ENCODE data around the gene KRTAP13-1.

DNA sequence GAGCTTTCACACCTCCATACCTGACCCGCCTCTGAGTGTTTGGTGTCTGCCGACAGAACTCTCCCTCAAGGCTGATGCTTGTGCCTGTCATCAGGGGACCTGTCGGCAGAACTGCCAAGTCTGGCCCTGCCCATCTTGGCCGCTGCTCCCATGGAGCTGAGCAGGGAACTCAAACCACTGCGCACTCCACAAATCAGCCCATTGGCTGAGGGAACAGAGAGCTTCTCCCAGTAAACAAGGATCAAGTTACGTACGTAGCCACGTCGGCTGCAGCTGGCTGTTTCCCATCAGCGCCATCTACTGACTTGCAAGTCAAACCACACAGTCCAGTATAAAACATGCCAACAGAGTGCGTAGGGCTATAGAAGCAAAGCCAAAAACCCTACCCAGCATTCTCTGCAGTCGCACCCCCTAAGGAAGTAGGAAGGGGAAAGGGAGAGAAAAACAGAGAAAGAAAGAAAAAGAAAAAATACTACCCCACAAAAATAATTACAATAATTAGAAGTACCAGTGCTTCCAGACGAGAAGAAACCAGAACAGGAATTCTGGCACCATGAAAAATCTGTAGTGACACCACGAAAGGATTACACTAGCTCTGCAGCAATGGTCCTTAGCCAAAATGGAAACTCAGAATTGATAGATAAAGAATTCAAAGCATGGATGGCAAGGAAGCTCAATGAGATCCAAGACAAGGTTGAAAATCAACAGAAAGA is 13.1 kb downstream of the KRTAP13-1 start:
- TF ChIP-seq POLR2A (IDR thresholded peaks at IDR 0.05) = no peak
- TF ChIP-seq, protein P1, sequence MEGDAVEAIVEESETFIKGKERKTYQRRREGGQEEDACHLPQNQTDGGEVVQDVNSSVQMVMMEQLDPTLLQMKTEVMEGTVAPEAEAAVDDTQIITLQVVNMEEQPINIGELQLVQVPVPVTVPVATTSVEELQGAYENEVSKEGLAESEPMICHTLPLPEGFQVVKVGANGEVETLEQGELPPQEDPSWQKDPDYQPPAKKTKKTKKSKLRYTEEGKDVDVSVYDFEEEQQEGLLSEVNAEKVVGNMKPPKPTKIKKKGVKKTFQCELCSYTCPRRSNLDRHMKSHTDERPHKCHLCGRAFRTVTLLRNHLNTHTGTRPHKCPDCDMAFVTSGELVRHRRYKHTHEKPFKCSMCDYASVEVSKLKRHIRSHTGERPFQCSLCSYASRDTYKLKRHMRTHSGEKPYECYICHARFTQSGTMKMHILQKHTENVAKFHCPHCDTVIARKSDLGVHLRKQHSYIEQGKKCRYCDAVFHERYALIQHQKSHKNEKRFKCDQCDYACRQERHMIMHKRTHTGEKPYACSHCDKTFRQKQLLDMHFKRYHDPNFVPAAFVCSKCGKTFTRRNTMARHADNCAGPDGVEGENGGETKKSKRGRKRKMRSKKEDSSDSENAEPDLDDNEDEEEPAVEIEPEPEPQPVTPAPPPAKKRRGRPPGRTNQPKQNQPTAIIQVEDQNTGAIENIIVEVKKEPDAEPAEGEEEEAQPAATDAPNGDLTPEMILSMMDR (IDR thresholded peaks at IDR 0.05) = no peak
